ENCODE data around the gene PHF12.

DNA sequence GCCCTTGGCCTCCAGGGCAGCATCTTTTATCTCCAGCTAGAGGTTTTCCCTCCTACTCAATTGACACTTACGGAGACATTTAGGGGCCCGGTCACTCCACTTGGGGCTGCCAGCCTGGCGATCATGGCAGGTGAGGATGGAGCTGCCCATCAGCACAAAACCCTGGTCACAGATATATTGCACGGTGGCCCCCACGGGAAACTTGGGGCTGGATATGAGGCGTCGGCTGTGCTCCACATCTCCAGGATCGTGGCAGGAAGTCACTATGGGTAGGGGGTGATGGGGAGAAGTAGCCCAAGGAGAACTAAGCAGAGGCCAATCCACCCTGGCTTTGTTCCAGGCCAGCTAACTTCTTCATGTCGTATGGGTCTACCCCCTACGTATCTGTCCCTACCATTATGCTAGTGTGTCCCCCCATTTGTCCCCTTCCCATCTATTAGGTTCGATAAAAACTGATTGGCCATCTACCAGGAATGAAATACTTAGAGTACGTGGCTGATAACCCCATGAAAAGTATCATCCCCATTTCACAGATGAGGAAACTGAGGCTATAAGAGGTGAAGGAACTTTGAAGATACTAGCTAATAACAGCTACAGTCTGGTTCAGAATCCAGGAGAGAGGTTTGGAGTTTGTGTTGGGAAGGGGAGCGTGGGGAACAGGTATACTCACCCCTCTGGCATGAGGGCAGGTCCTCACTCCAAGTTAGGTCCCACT lies 6.1 kb upstream of the PHF12 start:
- TF ChIP-seq, protein P1, sequence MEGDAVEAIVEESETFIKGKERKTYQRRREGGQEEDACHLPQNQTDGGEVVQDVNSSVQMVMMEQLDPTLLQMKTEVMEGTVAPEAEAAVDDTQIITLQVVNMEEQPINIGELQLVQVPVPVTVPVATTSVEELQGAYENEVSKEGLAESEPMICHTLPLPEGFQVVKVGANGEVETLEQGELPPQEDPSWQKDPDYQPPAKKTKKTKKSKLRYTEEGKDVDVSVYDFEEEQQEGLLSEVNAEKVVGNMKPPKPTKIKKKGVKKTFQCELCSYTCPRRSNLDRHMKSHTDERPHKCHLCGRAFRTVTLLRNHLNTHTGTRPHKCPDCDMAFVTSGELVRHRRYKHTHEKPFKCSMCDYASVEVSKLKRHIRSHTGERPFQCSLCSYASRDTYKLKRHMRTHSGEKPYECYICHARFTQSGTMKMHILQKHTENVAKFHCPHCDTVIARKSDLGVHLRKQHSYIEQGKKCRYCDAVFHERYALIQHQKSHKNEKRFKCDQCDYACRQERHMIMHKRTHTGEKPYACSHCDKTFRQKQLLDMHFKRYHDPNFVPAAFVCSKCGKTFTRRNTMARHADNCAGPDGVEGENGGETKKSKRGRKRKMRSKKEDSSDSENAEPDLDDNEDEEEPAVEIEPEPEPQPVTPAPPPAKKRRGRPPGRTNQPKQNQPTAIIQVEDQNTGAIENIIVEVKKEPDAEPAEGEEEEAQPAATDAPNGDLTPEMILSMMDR (IDR thresholded peaks at IDR 0.05): no peak
- no peak for TF ChIP-seq POLR2AphosphoS5 (IDR thresholded peaks at IDR 0.05)
- TF ChIP-seq POLR2A (IDR thresholded peaks at IDR 0.05): no peak
- TF ChIP-seq EP300 (IDR thresholded peaks at IDR 0.05): no peak

Measured in sigmoid colon (tissue), 4 donors.